Tibial nerve (tissue), 4 donors: Measurements from ENCODE around the gene TMEM86B.

Source experiments
- CTCF ChIP-seq, 5 experiments: fragments of 200-600 bp in 3 of 5; fragments of 450-650 bp in 2 of 5; sonication (generic) in 3 of 5; IDR thresholded peaks; one replicate each; pipeline ENCODE4 v1.5.1; 2016 to 2019; ENCODE audit warnings: antibody characterized with exemption in 5 of 5, mild to moderate bottlenecking in 3 of 5, moderate library complexity in 2 of 5
- EP300 ChIP-seq, 2 donors: sonication (generic); formaldehyde crosslinking; IDR thresholded peaks; one replicate each; pipeline ENCODE4 v1.6.1; 2017; ENCODE audit warnings: antibody characterized with exemption in 2 of 2, mild to moderate bottlenecking in 1 of 2
- POLR2A ChIP-seq, 2 donors: fragments of 450-650 bp; IDR thresholded peaks; one replicate each; pipeline ENCODE4 v1.6.1; 2017; ENCODE audit warnings: antibody characterized with exemption in 2 of 2, mild to moderate bottlenecking in 2 of 2, moderate library complexity in 2 of 2

GRCh38 chr19:55248704-55249103 is 20.1 kb upstream of the TMEM86B start:
- no peak for TF ChIP-seq CTCF (IDR thresholded peaks at IDR 0.05)
- TF ChIP-seq POLR2A (IDR thresholded peaks at IDR 0.05), result no peak
- no peak for TF ChIP-seq EP300 (IDR thresholded peaks at IDR 0.05)
